Measurements from ENCODE around the gene CCNF. TPM values are rescaled to one million over a fixed set of nuclear protein-coding genes. Genes with fewer than 3 reads are reported as not detected.

CCNF gene
- total and polyA plus RNA-seq, 2 of the 4 experiments (the other 2 are of a cell fraction) = 8.2 to 20.1 TPM

GRCh38 chr16:2459647-2460390 is 30.6 kb downstream of the CCNF start, which contains the start of gene TEDC2:
Gene TEDC2, plus strand, starts transcription at chr16:2460109. Its CDS starts 36 bp downstream, at chr16:2460145.
- peaks cover 15% of the 10 kb centered on the region for H3K36me3 ChIP-seq (ENCODE audit: control insufficient read depth, insufficient read depth, low read length)
- H4K20me1 ChIP-seq (ENCODE audit: insufficient read depth, low read length) = no peaks in the 10 kb centered on the region; the same call in 1 of the 2 replicates
- no peaks in the 10 kb centered on the region for H3K9me3 ChIP-seq (ENCODE audit: control insufficient read depth, insufficient read depth, low read length)
- peak within 1 kb of the TSS; percentile 10; the same call in 1 of the 2 replicates for H3K27ac ChIP-seq (ENCODE audit: insufficient read depth, low read length)
- peak within 1 kb of the TSS; percentile 95 for H2AFZ ChIP-seq (replicated peaks; ENCODE audit: low read length, poor library complexity)
- H3K79me1 ChIP-seq (ENCODE audit: low read depth in 1 of 2, low read length in 2 of 2) = peaks cover 3 to 43% of the 10 kb centered on the region in 2 experiments; a peak in 1 of 4 replicates
- no peak within 1 kb of the TSS for H2BK15ac ChIP-seq (ENCODE audit: low read depth, low read length)
- peak within 1 kb of the TSS; percentile 70 for H3K23ac ChIP-seq (ENCODE audit: low read depth, low read length)
- H2BK20ac ChIP-seq (ENCODE audit: low read depth, low read length) = no peak within 1 kb of the TSS
- ATAC-seq (ENCODE audit: low read depth) (peak; percentile 99), DNase-seq (peak; percentile 85)
- no peak within 1 kb of the TSS for H2BK120ac ChIP-seq (ENCODE audit: low read depth, low read length)
- peak within 1 kb of the TSS; percentile 77 for H3K4ac ChIP-seq (ENCODE audit: low read depth, low read length)
- H3K4me2 ChIP-seq (ENCODE audit: low read depth, low read length) = peak within 1 kb of the TSS; percentile 93
- peaks cover 7% of the 10 kb centered on the region; the same call in 1 of the 2 replicates for H3K4me1 ChIP-seq (ENCODE audit: control insufficient read depth, insufficient read depth, low read length)
- CTCF ChIA-PET = no interaction called here
- WGBS, 2 experiments (ENCODE audit: extremely low coverage in 2 of 2, insufficient read length in 1 of 2) = 1% methylated on average over 30 of the region's 66 CpGs; no CpG with 5 or more reads in 1 of the 2 experiments
- no peak within 1 kb of the TSS for H3K56ac ChIP-seq (ENCODE audit: extremely low read depth, insufficient read depth, low read length)
- no peak within 1 kb of the TSS for H3K18ac ChIP-seq (ENCODE audit: low read depth, low read length)
- H2AK9ac ChIP-seq (replicated peaks; ENCODE audit: low read depth, low read length, poor library complexity) = peak within 1 kb of the TSS; percentile 91
- peak within 1 kb of the TSS; percentile 56 for H3K9ac ChIP-seq (ENCODE audit: low read depth, low read length)
- no peaks in the 10 kb centered on the region for H3K27me3 ChIP-seq (ENCODE audit: control insufficient read depth, insufficient read depth, low read length)
- H3K4me3 ChIP-seq (ENCODE audit: insufficient read depth, low read depth, low read length) = peak within 1 kb of the TSS; percentile 53
- peak within 1 kb of the TSS; percentile 61; the same call in 1 of the 2 replicates for H4K5ac ChIP-seq (ENCODE audit: low read depth, low read length)
- POLR2A ChIA-PET (ENCODE audit: unreplicated experiment) = interaction anchor here (0.6 kb wide), 1 partner anchor 31 kb away, joined by 3 read pairs; the partner anchor contains the start of gene CCNF
- dilution Hi-C loops (cut with HindIII; ENCODE audit: low sequenced_read_pairs, unreplicated experiment) (no loop called here), intact Hi-C loops (cut with micrococcal nuclease) (no loop called here), in situ Hi-C loops (cut with MboI; ENCODE audit: low sequenced_read_pairs) (no loop called here)
- H4K8ac ChIP-seq (ENCODE audit: low read depth in 2 of 2, low read length in 2 of 2) = peak within 1 kb of the TSS; percentile 37 to 60; a peak in 3 of 4 replicates
- TF ChIP-seq MXI1 (IDR thresholded peaks at IDR 0.05; ENCODE audit: borderline replicate concordance, low read depth, low read length) = peak; percentile 97
- no peak for TF ChIP-seq RFX5 (IDR thresholded peaks at IDR 0.05; ENCODE audit: low read depth, low read length)
- H2BK5ac ChIP-seq (ENCODE audit: low read depth, low read length, poor library complexity, severe bottlenecking) = peak within 1 kb of the TSS; percentile 6
- H4K91ac ChIP-seq (ENCODE audit: insufficient read depth, low read depth, low read length) = no peak within 1 kb of the TSS
- BruUV-seq (replicated peaks) = no TSS peak
- H3K14ac ChIP-seq (replicated peaks; ENCODE audit: low read depth, low read length) = peak within 1 kb of the TSS; percentile 81
- H2AK5ac ChIP-seq (ENCODE audit: low read depth, low read length) = peak within 1 kb of the TSS; percentile 36
- no peaks in the 10 kb centered on the region; the same call in 1 of the 2 replicates for H3K9me1 ChIP-seq (ENCODE audit: insufficient read depth, low read length)

Data from IMR-90 (cell line).